PC-9 (cell line): ENCODE results near the gene CACNB4.
"Not testable (repeated sequence)": the region's sequence is repeated elsewhere in the genome, so short reads cannot be mapped to it uniquely, and the experiment has no call there.

Experiments
- EZH2 ChIP-seq: fragments of 200-600 bp; sonication (generic); IDR thresholded peaks from 2 replicates; pipeline ENCODE4 v1.8.0; 2017; ENCODE audit warnings: antibody characterized with exemption, low read depth
- TF ChIP-seq, protein P1 (sequence below): fragments of 200-600 bp; sonication (generic); conservative IDR thresholded peaks from 2 replicates; pipeline ENCODE4 v1.6.1; 2017; ENCODE audit warnings: mixed run types, antibody characterized with exemption, mild to moderate bottlenecking, moderate library complexity

DNA sequence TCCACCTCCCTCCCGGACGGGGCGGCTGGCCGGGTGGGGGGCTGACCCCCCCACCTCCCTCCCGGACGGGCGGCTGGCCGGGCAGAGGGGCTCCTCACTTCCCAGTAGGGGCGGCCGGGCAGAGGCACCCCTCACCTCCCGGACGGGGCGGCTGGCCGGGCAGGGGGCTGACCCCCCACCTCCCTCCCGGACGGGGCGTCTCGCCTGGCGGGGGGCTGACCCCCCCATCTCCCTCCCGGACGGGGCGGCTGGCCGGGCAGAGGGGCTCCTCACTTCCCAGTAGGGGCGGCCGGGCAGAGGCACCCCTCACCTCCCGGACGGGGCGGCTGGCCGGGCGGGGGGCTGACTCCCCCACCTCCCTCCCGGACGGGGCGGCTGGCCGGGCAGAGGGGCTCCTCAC, 223.2 kb downstream of the CACNB4 start:
- TF ChIP-seq, protein P1, sequence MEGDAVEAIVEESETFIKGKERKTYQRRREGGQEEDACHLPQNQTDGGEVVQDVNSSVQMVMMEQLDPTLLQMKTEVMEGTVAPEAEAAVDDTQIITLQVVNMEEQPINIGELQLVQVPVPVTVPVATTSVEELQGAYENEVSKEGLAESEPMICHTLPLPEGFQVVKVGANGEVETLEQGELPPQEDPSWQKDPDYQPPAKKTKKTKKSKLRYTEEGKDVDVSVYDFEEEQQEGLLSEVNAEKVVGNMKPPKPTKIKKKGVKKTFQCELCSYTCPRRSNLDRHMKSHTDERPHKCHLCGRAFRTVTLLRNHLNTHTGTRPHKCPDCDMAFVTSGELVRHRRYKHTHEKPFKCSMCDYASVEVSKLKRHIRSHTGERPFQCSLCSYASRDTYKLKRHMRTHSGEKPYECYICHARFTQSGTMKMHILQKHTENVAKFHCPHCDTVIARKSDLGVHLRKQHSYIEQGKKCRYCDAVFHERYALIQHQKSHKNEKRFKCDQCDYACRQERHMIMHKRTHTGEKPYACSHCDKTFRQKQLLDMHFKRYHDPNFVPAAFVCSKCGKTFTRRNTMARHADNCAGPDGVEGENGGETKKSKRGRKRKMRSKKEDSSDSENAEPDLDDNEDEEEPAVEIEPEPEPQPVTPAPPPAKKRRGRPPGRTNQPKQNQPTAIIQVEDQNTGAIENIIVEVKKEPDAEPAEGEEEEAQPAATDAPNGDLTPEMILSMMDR: not testable (repeated sequence)
- not testable (repeated sequence) for TF ChIP-seq EZH2
